MCF 10A (cell line): ENCODE measurements around the gene HTRA3. TPM values are rescaled to one million over a fixed set of nuclear protein-coding genes. Genes with fewer than 3 reads are reported as not detected.

Source experiments
- BruUV-seq: library from RNA; stranded (reverse); fragments of 400-500 nt; replicated peaks from 2 replicates; lab custom pipeline; 2021; lab: Mats Ljungman, UMichigan
- CTCF ChIA-PET: fragments of 300-600 bp; sonication (Branson Sonifier 250); formaldehyde crosslinking; extraction: SDS; loops from one replicate; lab custom pipeline; 2021; ENCODE audit warnings: antibody characterized with exemption, inconsistent platforms; lab: Yijun Ruan, JAX
- POLR2A ChIA-PET: fragments of 300-600, 350-650 bp; sonication (Branson Sonifier 250); formaldehyde crosslinking; extraction: SDS; loops from one replicate; lab custom pipeline; 2020; ENCODE audit warnings: antibody characterized with exemption, inconsistent platforms; lab: Yijun Ruan, JAX
- DNase-seq: peaks from one replicate; pipeline ENCODE4 v3.0.0-alpha.2; 2018; ENCODE audit not compliant: unreplicated experiment
- H3K27ac Mint-ChIP-seq: one replicate; pipeline ENCODE4 v1.8.0; 2022; ENCODE audit warnings: mild to moderate bottlenecking, low read depth, mixed read lengths; ENCODE audit not compliant: unreplicated experiment
- H3K27me3 Mint-ChIP-seq: one replicate; pipeline ENCODE4 v1.8.0; 2022; ENCODE audit warnings: mixed read lengths; ENCODE audit not compliant: insufficient read depth, unreplicated experiment
- H3K36me3 Mint-ChIP-seq: one replicate; pipeline ENCODE4 v1.8.0; 2022; ENCODE audit warnings: mild to moderate bottlenecking, moderate library complexity, mixed read lengths; ENCODE audit not compliant: insufficient read depth, unreplicated experiment
- H3K4me1 Mint-ChIP-seq: one replicate; pipeline ENCODE4 v1.8.0; 2022; ENCODE audit warnings: mixed read lengths; ENCODE audit not compliant: insufficient read depth, unreplicated experiment
- H3K4me3 Mint-ChIP-seq: one replicate; pipeline ENCODE4 v1.8.0; 2022; ENCODE audit warnings: mild to moderate bottlenecking, moderate library complexity, mixed read lengths; ENCODE audit not compliant: unreplicated experiment
- H3K9me3 Mint-ChIP-seq: one replicate; pipeline ENCODE4 v1.8.0; 2022; ENCODE audit warnings: mixed read lengths; ENCODE audit not compliant: unreplicated experiment
- intact Hi-C: fragments of 100-400 bp; cut with micrococcal nuclease; formaldehyde crosslinking; loops from 2 replicates; pipeline ENCODE4 v1.14.1; 2022
- total RNA-seq: library from RNA; stranded (reverse); gene quantifications from 2 replicates; pipeline ENCODE4 v1.2.3, GENCODE V29; 2022
- TF ChIP-seq, protein P1 (sequence below): fragments of 200-600 bp; IDR thresholded peaks from one replicate; pipeline ENCODE4 v1.8.0; 2022; ENCODE audit warnings: antibody characterized with exemption, mild to moderate bottlenecking; ENCODE audit not compliant: unreplicated experiment

Gene HTRA3
- total RNA-seq, 1 experiment from 2014 or later, result not detected

DNA sequence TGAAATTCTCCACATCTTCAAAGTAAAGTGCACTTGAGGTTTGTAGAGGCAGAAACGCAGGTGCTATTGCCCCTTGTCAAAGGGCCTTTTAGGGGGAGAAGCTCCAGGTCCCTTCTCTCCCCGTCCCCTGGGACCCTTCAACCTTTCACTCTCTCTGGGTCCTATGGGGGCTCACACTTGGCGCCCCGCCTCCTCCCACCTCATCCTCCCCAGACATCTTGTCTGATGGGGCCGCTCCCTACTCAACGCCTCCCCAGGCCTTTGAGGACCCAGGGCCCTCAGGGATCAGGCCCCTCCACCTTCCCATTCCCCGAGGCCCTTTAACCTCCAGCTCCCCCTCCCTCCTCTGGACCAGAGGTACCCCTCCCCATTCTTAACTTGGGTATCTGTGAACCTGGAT is 1.3 kb upstream of the HTRA3 start:
- no peak overlapping the region for H3K4me3 Mint-ChIP-seq
- no peak overlapping the region for H3K27ac Mint-ChIP-seq
- CTCF ChIA-PET, result interaction anchor here (0.6 to 4.0 kb wide), 9 partner anchors 26 to 550 kb away, joined by 3 to 29 read pairs (median 4); partner anchors contain the start of gene SH3TC1
- TF ChIP-seq, protein P1, sequence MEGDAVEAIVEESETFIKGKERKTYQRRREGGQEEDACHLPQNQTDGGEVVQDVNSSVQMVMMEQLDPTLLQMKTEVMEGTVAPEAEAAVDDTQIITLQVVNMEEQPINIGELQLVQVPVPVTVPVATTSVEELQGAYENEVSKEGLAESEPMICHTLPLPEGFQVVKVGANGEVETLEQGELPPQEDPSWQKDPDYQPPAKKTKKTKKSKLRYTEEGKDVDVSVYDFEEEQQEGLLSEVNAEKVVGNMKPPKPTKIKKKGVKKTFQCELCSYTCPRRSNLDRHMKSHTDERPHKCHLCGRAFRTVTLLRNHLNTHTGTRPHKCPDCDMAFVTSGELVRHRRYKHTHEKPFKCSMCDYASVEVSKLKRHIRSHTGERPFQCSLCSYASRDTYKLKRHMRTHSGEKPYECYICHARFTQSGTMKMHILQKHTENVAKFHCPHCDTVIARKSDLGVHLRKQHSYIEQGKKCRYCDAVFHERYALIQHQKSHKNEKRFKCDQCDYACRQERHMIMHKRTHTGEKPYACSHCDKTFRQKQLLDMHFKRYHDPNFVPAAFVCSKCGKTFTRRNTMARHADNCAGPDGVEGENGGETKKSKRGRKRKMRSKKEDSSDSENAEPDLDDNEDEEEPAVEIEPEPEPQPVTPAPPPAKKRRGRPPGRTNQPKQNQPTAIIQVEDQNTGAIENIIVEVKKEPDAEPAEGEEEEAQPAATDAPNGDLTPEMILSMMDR, result no peak
- POLR2A ChIA-PET, result interaction anchor here (1.0 kb wide), 1 partner anchor 107 kb away, joined by 3 read pairs; no protein-coding TSS in a partner anchor
- H3K27me3 Mint-ChIP-seq, result peaks cover 31% of the 10 kb centered on the region
- no peaks in the 10 kb centered on the region for H3K36me3 Mint-ChIP-seq
- intact Hi-C loops, result no loop called here
- DNase-seq, result no peak
- no peaks in the 10 kb centered on the region for H3K9me3 Mint-ChIP-seq
- H3K4me1 Mint-ChIP-seq, result no peaks in the 10 kb centered on the region
- BruUV-seq, result no TSS peak

DNA sequence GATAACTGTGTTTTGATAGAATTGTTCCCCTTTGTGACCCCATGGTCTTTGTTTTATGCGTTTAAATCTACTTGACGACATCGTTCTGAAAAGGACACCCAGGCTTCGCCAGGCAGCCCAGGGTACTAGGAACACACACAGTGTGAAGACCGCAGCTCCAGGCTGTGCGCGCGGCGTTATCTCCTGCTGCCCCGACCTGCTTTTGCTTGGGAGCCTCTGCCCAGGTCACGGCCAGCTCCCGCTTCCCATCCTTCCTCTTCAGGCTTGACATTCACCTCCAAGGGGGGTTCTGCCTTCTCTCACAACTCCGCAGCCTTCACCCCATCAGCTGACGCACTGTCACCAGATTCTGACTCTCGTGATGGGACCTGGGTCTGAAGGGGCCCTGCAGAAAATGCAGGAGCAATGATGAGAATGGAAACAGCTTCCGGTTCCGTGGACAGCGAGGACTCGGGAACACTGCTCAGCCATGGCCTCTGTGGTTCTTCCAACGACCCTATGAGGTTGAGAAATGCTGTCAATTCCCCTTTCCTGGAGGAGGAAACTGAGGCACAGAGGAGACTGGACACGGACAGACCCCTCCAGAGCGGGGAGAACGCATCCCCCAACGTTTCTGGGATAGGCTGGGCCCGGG is 536 bp upstream of the HTRA3 start:
- intact Hi-C loops, result no loop called here
- POLR2A ChIA-PET, result no interaction called here
- no peaks in the 10 kb centered on the region for H3K9me3 Mint-ChIP-seq
- peaks cover 23% of the 10 kb centered on the region for H3K27me3 Mint-ChIP-seq
- TF ChIP-seq, protein P1, result no peak
- H3K4me3 Mint-ChIP-seq, result no peak overlapping the region
- no peaks in the 10 kb centered on the region for H3K4me1 Mint-ChIP-seq
- CTCF ChIA-PET, result interaction anchor here (1.0 to 4.0 kb wide), 2 partner anchors 36 to 133 kb away, joined by 5 to 29 read pairs; no protein-coding TSS in a partner anchor
- H3K36me3 Mint-ChIP-seq, result no peaks in the 10 kb centered on the region
- no peak for DNase-seq
- H3K27ac Mint-ChIP-seq, result no peak overlapping the region
- BruUV-seq, result no TSS peak

DNA sequence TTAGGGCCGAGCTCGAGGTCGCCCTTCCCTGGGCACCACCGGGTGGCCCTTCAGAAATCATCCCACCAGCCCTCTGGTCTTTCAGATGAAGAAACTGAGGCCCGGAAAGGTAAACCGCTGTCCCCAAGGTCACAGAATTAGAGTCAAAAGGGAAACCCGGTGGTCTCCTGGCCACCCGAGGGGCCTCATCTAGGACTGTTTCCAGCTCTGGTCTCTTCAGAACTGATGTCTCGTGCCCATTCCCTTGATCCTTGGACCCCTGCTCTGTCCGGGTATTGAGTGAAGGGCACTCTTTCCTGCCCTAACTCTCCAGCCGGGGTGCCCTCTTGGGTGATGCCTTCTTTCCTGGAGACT is 841 bp downstream of the HTRA3 start:
- intact Hi-C loops, result no loop called here
- Mint-ChIP-seq H3K27me3 (peaks cover 19% of the 10 kb centered on the region), H3K27ac (no peak overlapping the region), H3K4me3 (no peak overlapping the region), H3K36me3 (no peaks in the 10 kb centered on the region), H3K4me1 (no peaks in the 10 kb centered on the region), H3K9me3 (no peaks in the 10 kb centered on the region)
- no peak for DNase-seq
- CTCF ChIA-PET, result interaction anchor here (0.7 kb wide), 1 partner anchor 338 kb away, joined by 5 read pairs; no protein-coding TSS in a partner anchor
- TF ChIP-seq, protein P1, result no peak
- POLR2A ChIA-PET, result no interaction called here
- BruUV-seq, result no TSS peak

DNA sequence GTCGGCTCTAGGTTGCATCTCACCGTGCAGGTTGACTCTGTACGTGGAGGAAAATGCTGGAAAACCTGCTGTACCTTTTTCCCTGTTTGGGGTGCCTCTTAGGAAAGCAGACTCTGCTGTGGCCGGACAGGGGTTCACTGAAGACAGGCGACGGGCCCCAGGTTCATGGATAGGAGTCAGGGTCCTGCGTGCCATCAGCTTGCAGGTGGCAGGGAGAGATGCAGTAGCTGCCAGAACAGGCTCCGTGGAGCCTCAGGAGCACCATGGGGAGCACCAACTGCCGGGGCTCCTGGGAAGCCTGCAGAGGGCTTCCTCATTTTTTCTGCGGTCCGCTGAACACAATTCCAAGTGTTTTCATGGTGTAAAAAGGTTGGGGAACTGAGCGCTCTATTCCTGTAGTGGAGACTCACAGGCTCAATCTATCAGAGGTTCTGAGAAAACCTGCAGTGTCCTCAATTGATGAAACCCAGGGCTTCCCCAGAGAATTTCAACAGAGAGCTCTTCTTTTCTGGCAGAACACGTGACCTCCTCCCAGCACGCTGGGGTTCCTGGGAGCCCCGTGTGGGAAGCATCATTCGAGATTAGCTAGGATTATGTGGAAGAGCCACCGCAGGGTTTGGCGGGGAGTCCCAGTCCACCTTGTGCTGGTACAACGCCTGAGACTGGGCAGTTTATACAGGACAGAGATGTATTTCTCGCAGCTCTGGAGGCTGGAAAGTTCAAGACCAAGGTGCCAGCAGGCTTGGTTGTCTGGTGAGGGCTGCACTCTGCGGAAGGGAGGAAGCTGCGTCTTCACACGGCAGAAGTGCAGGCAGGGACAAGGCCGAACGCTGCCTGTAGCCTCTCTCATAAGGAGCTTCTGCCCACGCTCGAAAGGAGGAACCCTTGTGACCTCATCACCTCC is 1.6 kb downstream of the HTRA3 start:
- TF ChIP-seq, protein P1, result no peak
- Mint-ChIP-seq H3K27me3 (peaks cover 19% of the 10 kb centered on the region), H3K9me3 (no peaks in the 10 kb centered on the region), H3K4me1 (peaks cover 3% of the 10 kb centered on the region), H3K27ac (no peak overlapping the region), H3K36me3 (no peaks in the 10 kb centered on the region), H3K4me3 (no peak overlapping the region)
- ChIA-PET POLR2A (no interaction called here), CTCF (interaction anchor here (0.6 to 0.7 kb wide), 2 partner anchors 15 to 203 kb away, joined by 3 read pairs; no protein-coding TSS in a partner anchor)
- BruUV-seq, result no TSS peak
- intact Hi-C loops, result no loop called here
- no peak for DNase-seq
